ENCODE measurements around the gene SCML1.
A peak's percentile ranks its signal among the peaks of the same experiment; 100 is the strongest.
"Not testable (repeated sequence)": the region's sequence is repeated elsewhere in the genome, so short reads cannot be mapped to it uniquely, and the experiment has no call there.

Gene SCML1

GRCh38 chrX:17740137-17741122, 3.1 kb downstream of the SCML1 start:
- DNase-seq: no peak

- DNase-seq: no peak
Observed at GRCh38 chrX:17741123-17741511, 3.8 kb downstream of the SCML1 start.

- DNase-seq: no peak
Observed at GRCh38 chrX:17743913-17744312, 6.6 kb downstream of the SCML1 start.

GRCh38 chrX:17744896-17745523, 7.7 kb downstream of the SCML1 start:
- DNase-seq: no peak

GRCh38 chrX:17747692-17748091, 10.4 kb downstream of the SCML1 start:
- no peak for DNase-seq

- no peak for DNase-seq
Observed at GRCh38 chrX:17748684-17749083, 11.4 kb downstream of the SCML1 start.

GRCh38 chrX:17750436-17750835, 13.1 kb downstream of the SCML1 start:
- DNase-seq: no peak

GRCh38 chrX:17758382-17758781, 21.1 kb downstream of the SCML1 start:
- no peak for DNase-seq

- DNase-seq: no peak
Observed at GRCh38 chrX:17759990-17760389, 22.7 kb downstream of the SCML1 start.

GRCh38 chrX:17767734-17768133, 30.4 kb downstream of the SCML1 start:
- DNase-seq: no peak

- DNase-seq: no peak
Observed at GRCh38 chrX:17768997-17769396, 31.7 kb downstream of the SCML1 start.

GRCh38 chrX:17769701-17770269, 32.5 kb downstream of the SCML1 start:
- DNase-seq: no peak

GRCh38 chrX:17773221-17773876, 36.1 kb downstream of the SCML1 start:
- no peak for DNase-seq

GRCh38 chrX:17774053-17774452, 36.8 kb downstream of the SCML1 start:
- DNase-seq: no peak

GRCh38 chrX:17778997-17779396, 41.7 kb downstream of the SCML1 start:
- no peak for DNase-seq

- DNase-seq: no peak
Observed at GRCh38 chrX:17779434-17779833, 42.1 kb downstream of the SCML1 start.

- not testable (repeated sequence) for DNase-seq
Observed at GRCh38 chrX:17786554-17787347, 49.5 kb downstream of the SCML1 start.

- DNase-seq: no peak
Observed at GRCh38 chrX:17787557-17787956, 50.3 kb downstream of the SCML1 start.

- DNase-seq: peak; percentile 12
Observed at GRCh38 chrX:17788439-17788838, 51.1 kb downstream of the SCML1 start.

- no peak for DNase-seq
Observed at GRCh38 chrX:17788956-17789562, 51.8 kb downstream of the SCML1 start.

- DNase-seq: no peak
Observed at GRCh38 chrX:17792826-17793225, 55.5 kb downstream of the SCML1 start.

- DNase-seq: no peak
Observed at GRCh38 chrX:17798921-17799320, 61.6 kb downstream of the SCML1 start.

Data from fibroblast of upper back skin (primary cell).